MM.1S (cell line): ENCODE results near the gene FHDC1.

Experiments
- DNase-seq: peaks from one replicate; pipeline ENCODE4 v3.0.0-alpha.2; 2015
- H2AFZ ChIP-seq: fragments of 300-600 bp; sonication (generic); 2 replicates; pipeline ENCODE4 v1.6.0; 2016; ENCODE audit warnings: antibody characterized with exemption, low read length
- H3F3A ChIP-seq: fragments of 300-600 bp; sonication (generic); 2 replicates; pipeline ENCODE4 v1.6.1; 2016; ENCODE audit warnings: mild to moderate bottlenecking, antibody characterized with exemption, low read length, moderate library complexity, mixed read lengths; ENCODE audit not compliant: insufficient read depth
- H3K27ac ChIP-seq: fragments of 300-600 bp; sonication (generic); 2 replicates; pipeline ENCODE4 v1.5.1; 2016; ENCODE audit warnings: mild to moderate bottlenecking, low read length
- H3K27me3 ChIP-seq: fragments of 300-600 bp; sonication (generic); replicated peaks from 2 replicates; pipeline ENCODE4 v1.6.0; 2016; ENCODE audit warnings: low read length; ENCODE audit not compliant: insufficient read depth
- H3K36me3 ChIP-seq: fragments of 300-600 bp; sonication (generic); replicated peaks from 2 replicates; pipeline ENCODE4 v1.6.1; 2016; ENCODE audit warnings: mild to moderate bottlenecking, low read length, mixed read lengths; ENCODE audit not compliant: insufficient read depth
- H3K4me1 ChIP-seq: fragments of 300-600 bp; sonication (generic); 2 replicates; pipeline ENCODE4 v1.6.1; 2016; ENCODE audit warnings: low read length, mixed read lengths
- H3K4me2 ChIP-seq: fragments of 300-600 bp; sonication (generic); 2 replicates; pipeline ENCODE4 v1.6.0; 2016; ENCODE audit warnings: low read depth, low read length
- H3K4me3 ChIP-seq: fragments of 300-600 bp; sonication (generic); 2 replicates; pipeline ENCODE4 v1.5.1; 2016; ENCODE audit warnings: low read length, mixed read lengths
- H3K79me2 ChIP-seq: fragments of 300-600 bp; sonication (generic); 2 replicates; pipeline ENCODE4 v1.6.1; 2016; ENCODE audit warnings: mixed run types, low read length, mixed read lengths
- H3K9ac ChIP-seq: fragments of 300-600 bp; sonication (generic); 2 replicates; pipeline ENCODE4 v1.6.1; 2016; ENCODE audit warnings: low read length, mixed read lengths
- H3K9me2 ChIP-seq: fragments of 300-600 bp; sonication (generic); replicated peaks from 2 replicates; pipeline ENCODE4 v1.6.1; 2016; ENCODE audit warnings: mild to moderate bottlenecking, low read length, mixed read lengths; ENCODE audit not compliant: insufficient read depth
- H3K9me3 ChIP-seq: fragments of 300-600 bp; sonication (generic); replicated peaks from 2 replicates; pipeline ENCODE4 v1.6.1; 2016; ENCODE audit warnings: mild to moderate bottlenecking, low read length, mixed read lengths; ENCODE audit not compliant: insufficient read depth
- H4K20me1 ChIP-seq: fragments of 300-600 bp; sonication (generic); 2 replicates; pipeline ENCODE4 v1.6.1; 2016; ENCODE audit warnings: mild to moderate bottlenecking, low read length, moderate library complexity, mixed read lengths; ENCODE audit not compliant: insufficient read depth
- EZH2 ChIP-seq: fragments of 300-600 bp; sonication (generic); optimal IDR thresholded peaks from 2 replicates; pipeline ENCODE3; 2017; ENCODE audit warnings: low read depth, mild to moderate bottlenecking, antibody characterized with exemption, low read length, mixed read lengths
- EZH2phosphoT487 ChIP-seq: fragments of 300-600 bp; sonication (generic); IDR thresholded peaks from 2 replicates; pipeline ENCODE4 v1.6.1; 2018; ENCODE audit warnings: antibody characterized with exemption, low read length
- TF ChIP-seq, protein P1 (sequence below): fragments of 300-600 bp; sonication (generic); IDR thresholded peaks from 2 replicates; pipeline ENCODE4 v1.5.1; 2016; ENCODE audit warnings: antibody characterized with exemption, low read length, mixed read lengths

Gene FHDC1

DNA sequence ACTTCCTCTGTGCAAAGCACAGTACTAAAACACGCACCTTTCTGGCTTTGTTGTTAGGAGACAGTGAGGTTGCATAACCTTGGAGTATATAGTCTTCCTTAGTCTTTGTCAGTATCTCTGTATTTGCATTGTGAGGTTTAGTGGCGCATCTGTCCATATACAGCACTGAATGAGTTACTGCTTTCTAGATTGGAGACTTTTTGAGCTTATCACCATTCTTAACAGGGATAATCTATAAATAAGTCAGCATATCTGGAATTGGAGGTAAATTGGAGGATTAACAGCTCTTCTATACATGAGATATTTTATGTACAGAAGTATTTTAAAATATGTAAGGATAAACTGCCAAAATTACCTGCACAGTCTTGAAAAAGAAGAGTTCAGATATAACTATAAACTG lies 4.3 kb downstream of the FHDC1 start:
- Histone ChIP-seq H4K20me1 (no peaks in the 10 kb centered on the region), H3K4me3 (no peak overlapping the region), H3K9ac (no peak overlapping the region), H3K36me3 (no peaks in the 10 kb centered on the region), H3K4me2 (no peak overlapping the region), H3K79me2 (no peaks in the 10 kb centered on the region), H3K9me2 (no peaks in the 10 kb centered on the region), H2AFZ (no peak overlapping the region), H3K4me1 (no peaks in the 10 kb centered on the region), H3K27me3 (no peaks in the 10 kb centered on the region; the same call in 1 of the 2 replicates), H3K9me3 (no peaks in the 10 kb centered on the region), H3F3A (peaks cover 9% of the 10 kb centered on the region), H3K27ac (no peak overlapping the region)
- DNase-seq = no peak
- TF ChIP-seq EZH2phosphoT487 (no peak), EZH2 (no peak)
- TF ChIP-seq, protein P1, sequence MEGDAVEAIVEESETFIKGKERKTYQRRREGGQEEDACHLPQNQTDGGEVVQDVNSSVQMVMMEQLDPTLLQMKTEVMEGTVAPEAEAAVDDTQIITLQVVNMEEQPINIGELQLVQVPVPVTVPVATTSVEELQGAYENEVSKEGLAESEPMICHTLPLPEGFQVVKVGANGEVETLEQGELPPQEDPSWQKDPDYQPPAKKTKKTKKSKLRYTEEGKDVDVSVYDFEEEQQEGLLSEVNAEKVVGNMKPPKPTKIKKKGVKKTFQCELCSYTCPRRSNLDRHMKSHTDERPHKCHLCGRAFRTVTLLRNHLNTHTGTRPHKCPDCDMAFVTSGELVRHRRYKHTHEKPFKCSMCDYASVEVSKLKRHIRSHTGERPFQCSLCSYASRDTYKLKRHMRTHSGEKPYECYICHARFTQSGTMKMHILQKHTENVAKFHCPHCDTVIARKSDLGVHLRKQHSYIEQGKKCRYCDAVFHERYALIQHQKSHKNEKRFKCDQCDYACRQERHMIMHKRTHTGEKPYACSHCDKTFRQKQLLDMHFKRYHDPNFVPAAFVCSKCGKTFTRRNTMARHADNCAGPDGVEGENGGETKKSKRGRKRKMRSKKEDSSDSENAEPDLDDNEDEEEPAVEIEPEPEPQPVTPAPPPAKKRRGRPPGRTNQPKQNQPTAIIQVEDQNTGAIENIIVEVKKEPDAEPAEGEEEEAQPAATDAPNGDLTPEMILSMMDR = no peak

DNA sequence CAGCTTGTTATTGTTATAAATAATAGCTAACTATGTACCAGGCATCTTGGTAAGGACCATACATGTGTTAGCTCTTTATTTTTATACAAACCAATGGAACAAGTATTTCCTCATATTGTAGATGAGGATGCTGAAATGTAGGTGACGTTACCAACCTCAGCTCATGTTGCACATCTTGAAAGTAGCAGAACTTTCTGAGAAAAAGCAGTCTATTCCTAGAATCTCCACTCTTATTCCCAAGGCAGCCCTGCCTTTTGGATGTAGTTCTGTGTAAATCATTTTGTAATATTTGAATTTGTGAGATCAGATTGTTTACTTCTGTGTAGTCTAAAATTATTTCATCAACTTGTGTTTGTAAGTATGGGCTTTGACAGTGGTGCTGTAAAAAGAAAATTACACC lies 5.3 kb downstream of the FHDC1 start:
- H3K4me3 ChIP-seq = no peak overlapping the region
- peaks cover 4% of the 10 kb centered on the region; the same call in 1 of the 2 replicates for H3F3A ChIP-seq
- H3K79me2 ChIP-seq = no peaks in the 10 kb centered on the region
- no peak overlapping the region for H3K9ac ChIP-seq
- no peaks in the 10 kb centered on the region for H3K9me2 ChIP-seq
- no peak overlapping the region for H3K27ac ChIP-seq
- no peaks in the 10 kb centered on the region for H3K36me3 ChIP-seq
- H3K4me1 ChIP-seq = no peaks in the 10 kb centered on the region
- H3K4me2 ChIP-seq = no peak overlapping the region
- H4K20me1 ChIP-seq = no peaks in the 10 kb centered on the region
- no peaks in the 10 kb centered on the region for H3K9me3 ChIP-seq
- DNase-seq = no peak
- no peaks in the 10 kb centered on the region; the same call in 1 of the 2 replicates for H3K27me3 ChIP-seq
- H2AFZ ChIP-seq = no peak overlapping the region
- TF ChIP-seq EZH2phosphoT487 = no peak
- TF ChIP-seq, protein P1 = no peak
- no peak for TF ChIP-seq EZH2

DNA sequence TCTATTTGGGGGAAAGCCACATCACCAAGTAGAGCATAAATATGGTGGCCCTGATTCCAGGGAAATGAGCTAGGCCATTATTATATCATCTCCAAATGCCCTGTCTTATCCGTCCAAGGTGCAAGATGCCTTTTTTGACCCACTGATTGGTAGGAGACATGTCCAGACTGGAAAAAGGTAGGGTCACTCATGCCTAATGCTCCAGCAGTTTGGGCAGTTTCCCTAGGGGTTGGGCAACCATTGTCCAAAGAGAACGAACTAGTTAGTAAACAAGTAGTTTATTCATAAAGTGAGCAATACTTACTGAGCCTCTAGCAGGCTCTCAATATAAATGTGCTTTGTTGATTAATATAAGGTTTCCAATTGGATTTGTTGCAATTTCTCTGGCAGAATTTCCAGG lies 6.2 kb downstream of the FHDC1 start:
- DNase-seq = no peak
- no peaks in the 10 kb centered on the region for H3K79me2 ChIP-seq
- H3K9ac ChIP-seq = no peak overlapping the region
- no peaks in the 10 kb centered on the region for H3K4me1 ChIP-seq
- H3K27ac ChIP-seq = no peak overlapping the region
- no peaks in the 10 kb centered on the region for H3K9me2 ChIP-seq
- no peak overlapping the region for H3K4me3 ChIP-seq
- no peaks in the 10 kb centered on the region for H4K20me1 ChIP-seq
- H3K9me3 ChIP-seq = no peaks in the 10 kb centered on the region
- H3K4me2 ChIP-seq = no peak overlapping the region
- H3K27me3 ChIP-seq = no peaks in the 10 kb centered on the region; the same call in 1 of the 2 replicates
- no peaks in the 10 kb centered on the region for H3K36me3 ChIP-seq
- H3F3A ChIP-seq = peaks cover 4% of the 10 kb centered on the region; the same call in 1 of the 2 replicates
- no peak for TF ChIP-seq EZH2phosphoT487
- TF ChIP-seq EZH2 = no peak
- TF ChIP-seq, protein P1 = no peak
- H2AFZ ChIP-seq = no peak overlapping the region
